Testis (tissue), 3 donors: ENCODE measurements around the gene SMIM3. TPM values are rescaled to one million over a fixed set of nuclear protein-coding genes. Genes with fewer than 3 reads are reported as not detected.
"Not testable (repeated sequence)": the region's sequence is repeated elsewhere in the genome, so short reads cannot be mapped to it uniquely, and the experiment has no call there.

Experiments used
- DNase-seq: peaks from one replicate; pipeline ENCODE4 v3.0.0-alpha.2; 2019
- H3K27ac ChIP-seq, 2 donors: fragments of 200-600 bp; sonication (generic); one replicate each; pipeline ENCODE4 v1.5.1; 2019
- H3K27me3 ChIP-seq: fragments of 200-600 bp; sonication (generic); one replicate; pipeline ENCODE4 v1.5.1; 2019
- H3K36me3 ChIP-seq: fragments of 200-600 bp; sonication (generic); one replicate; pipeline ENCODE4 v1.5.1; 2017; ENCODE audit warnings: low read depth; ENCODE audit errors: missing control alignments
- H3K4me1 ChIP-seq: fragments of 200-600 bp; sonication (generic); one replicate; pipeline ENCODE4 v1.5.1; 2019
- H3K4me3 ChIP-seq, 2 donors: fragments of 200-600 bp; sonication (generic); one replicate each; pipeline ENCODE4 v1.5.1; 2017 to 2019
- H3K9me3 ChIP-seq: fragments of 200-600 bp; sonication (generic); one replicate; pipeline ENCODE4 v1.5.1; 2017
- POLR2A ChIP-seq: fragments of 450-650 bp; IDR thresholded peaks from one replicate; pipeline ENCODE4 v1.6.1; 2017; ENCODE audit warnings: antibody characterized with exemption, mild to moderate bottlenecking, moderate library complexity
- WGBS, 2 donors: methylation state at CpG; one replicate each; pipeline ENCODE4 v1.1.5; 2018; 5-methylcytosine and 5-hydroxymethylcytosine counted together
- intact Hi-C: fragments of 100-400 bp; cut with DNase I; formaldehyde crosslinking; loops from one replicate; pipeline ENCODE4 v1.15.1; 2023; ENCODE audit warnings: low total_unique reads
- polyA plus RNA-seq: library from polyadenylated mRNA; stranded (reverse); fragments of 350-450 nt; fragmentation: Illumina TruSeq; extraction: RNeasy Lipid Tissue Mini Kit (QIAGEN cat#74804); gene quantifications from one replicate; pipeline ENCODE4 v1.2.3, GENCODE V29; 2014; ENCODE audit warnings: low read depth, low replicate concordance; ENCODE audit not compliant: insufficient read depth
- total RNA-seq, 2 donors: library from RNA; depleted of rRNA; stranded (reverse); fragments of >200 nt; gene quantifications; one replicate each; pipeline ENCODE4 v1.2.3, GENCODE V29; 2016
- TF ChIP-seq, protein P1 (sequence below), 3 experiments: fragments of 450-650 bp in 2 of 3; fragments of 200-600 bp in 1 of 3; sonication (generic) in 1 of 3; IDR thresholded peaks; one replicate each; pipeline ENCODE4 v1.5.1; 2016 to 2019; ENCODE audit warnings: antibody characterized with exemption in 3 of 3, mild to moderate bottlenecking in 2 of 3, moderate library complexity in 1 of 3

SMIM3 gene
- total and polyA plus RNA-seq, 3 donors from 2014 or later, result 8.1 to 8.8 (median 8.7) TPM

GRCh38 chr5:150815010-150815409 lies 36.5 kb downstream of the SMIM3 start:
- Histone ChIP-seq H3K4me3 (no peak overlapping the region), H3K4me1 (no peaks in the 10 kb centered on the region), H3K27ac (no peak overlapping the region), H3K9me3 (no peaks in the 10 kb centered on the region), H3K27me3 (no peaks in the 10 kb centered on the region), H3K36me3 (no peaks in the 10 kb centered on the region)
- intact Hi-C loops, result no loop called here
- DNase-seq, result no peak
- TF ChIP-seq, protein P1, sequence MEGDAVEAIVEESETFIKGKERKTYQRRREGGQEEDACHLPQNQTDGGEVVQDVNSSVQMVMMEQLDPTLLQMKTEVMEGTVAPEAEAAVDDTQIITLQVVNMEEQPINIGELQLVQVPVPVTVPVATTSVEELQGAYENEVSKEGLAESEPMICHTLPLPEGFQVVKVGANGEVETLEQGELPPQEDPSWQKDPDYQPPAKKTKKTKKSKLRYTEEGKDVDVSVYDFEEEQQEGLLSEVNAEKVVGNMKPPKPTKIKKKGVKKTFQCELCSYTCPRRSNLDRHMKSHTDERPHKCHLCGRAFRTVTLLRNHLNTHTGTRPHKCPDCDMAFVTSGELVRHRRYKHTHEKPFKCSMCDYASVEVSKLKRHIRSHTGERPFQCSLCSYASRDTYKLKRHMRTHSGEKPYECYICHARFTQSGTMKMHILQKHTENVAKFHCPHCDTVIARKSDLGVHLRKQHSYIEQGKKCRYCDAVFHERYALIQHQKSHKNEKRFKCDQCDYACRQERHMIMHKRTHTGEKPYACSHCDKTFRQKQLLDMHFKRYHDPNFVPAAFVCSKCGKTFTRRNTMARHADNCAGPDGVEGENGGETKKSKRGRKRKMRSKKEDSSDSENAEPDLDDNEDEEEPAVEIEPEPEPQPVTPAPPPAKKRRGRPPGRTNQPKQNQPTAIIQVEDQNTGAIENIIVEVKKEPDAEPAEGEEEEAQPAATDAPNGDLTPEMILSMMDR (IDR thresholded peaks at IDR 0.05), result no peak
- no peak for TF ChIP-seq POLR2A

GRCh38 chr5:150816946-150817345 lies 38.4 kb downstream of the SMIM3 start:
- H3K27me3 ChIP-seq, result no peaks in the 10 kb centered on the region
- H3K36me3 ChIP-seq, result no peaks in the 10 kb centered on the region
- H3K4me3 ChIP-seq, result no peak overlapping the region
- no peak for TF ChIP-seq POLR2A
- TF ChIP-seq, protein P1 (IDR thresholded peaks at IDR 0.05), result no peak
- intact Hi-C loops, result no loop called here
- 95 to 97% methylated on average over 2 of the region's 2 CpGs for WGBS, 2 donors
- H3K27ac ChIP-seq, result no peak overlapping the region
- H3K9me3 ChIP-seq, result no peaks in the 10 kb centered on the region
- no peaks in the 10 kb centered on the region for H3K4me1 ChIP-seq
- DNase-seq, result no peak

GRCh38 chr5:150829744-150830143 lies 51.2 kb downstream of the SMIM3 start:
- H3K9me3 ChIP-seq, result no peaks in the 10 kb centered on the region
- 82 to 85% methylated on average over 5 of the region's 5 CpGs for WGBS, 2 donors
- no peaks in the 10 kb centered on the region for H3K27me3 ChIP-seq
- no peak overlapping the region for H3K4me3 ChIP-seq
- TF ChIP-seq, protein P1 (IDR thresholded peaks at IDR 0.05), result no peak
- TF ChIP-seq POLR2A, result no peak
- DNase-seq, result no peak
- intact Hi-C loops, result no loop called here
- no peak overlapping the region for H3K27ac ChIP-seq
- H3K4me1 ChIP-seq, result no peaks in the 10 kb centered on the region
- H3K36me3 ChIP-seq, result no peaks in the 10 kb centered on the region

DNA sequence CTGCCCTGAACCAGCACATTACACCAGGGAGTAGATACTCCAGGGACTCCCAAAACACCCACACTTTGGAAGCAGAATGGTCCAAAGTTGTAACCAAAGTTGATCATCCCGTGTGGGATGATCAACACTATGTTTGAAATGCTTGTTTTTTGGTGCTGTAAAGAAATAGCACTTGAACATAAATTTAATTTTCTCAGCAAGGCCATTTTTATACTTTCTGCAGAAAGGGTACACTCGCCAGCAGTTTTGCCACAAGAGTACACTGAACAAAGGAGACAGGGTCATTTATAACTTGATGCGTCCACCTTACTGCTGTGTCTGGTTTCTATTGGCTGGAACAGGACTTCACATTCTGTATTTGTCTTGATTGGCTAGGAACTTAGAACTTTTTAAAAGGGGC lies 53.3 kb downstream of the SMIM3 start:
- 76 to 85% methylated on average over 3 of the region's 3 CpGs for WGBS, 2 donors
- H3K27me3 ChIP-seq, H3K36me3 ChIP-seq, H3K4me3 ChIP-seq, H3K27ac ChIP-seq, intact Hi-C loops, H3K9me3 ChIP-seq, H3K4me1 ChIP-seq, DNase-seq: not testable (repeated sequence)

- H3K4me1 ChIP-seq, result no peaks in the 10 kb centered on the region
- no peak for DNase-seq
- intact Hi-C loops, result no loop called here
- H3K27ac ChIP-seq, result no peak overlapping the region
- 59 to 68% methylated on average over 5 of the region's 5 CpGs for WGBS, 2 donors
- H3K4me3 ChIP-seq, result no peak overlapping the region
- H3K9me3 ChIP-seq, result no peaks in the 10 kb centered on the region
- no peaks in the 10 kb centered on the region for H3K27me3 ChIP-seq
- TF ChIP-seq, protein P1 (IDR thresholded peaks at IDR 0.05), result no peak
- TF ChIP-seq POLR2A, result no peak
- H3K36me3 ChIP-seq, result no peaks in the 10 kb centered on the region
Observed at GRCh38 chr5:150836064-150836463, 57.5 kb downstream of the SMIM3 start.
